HG03095 (cell line): ENCODE results near the gene EXT2.

Experiments used
- ATAC-seq: cut with Tn5 transposase; IDR thresholded peaks from one replicate; pipeline ENCODE4 v1.9.1; 2021; ENCODE audit warnings: moderate library complexity; ENCODE audit not compliant: unreplicated experiment

EXT2 gene

DNA sequence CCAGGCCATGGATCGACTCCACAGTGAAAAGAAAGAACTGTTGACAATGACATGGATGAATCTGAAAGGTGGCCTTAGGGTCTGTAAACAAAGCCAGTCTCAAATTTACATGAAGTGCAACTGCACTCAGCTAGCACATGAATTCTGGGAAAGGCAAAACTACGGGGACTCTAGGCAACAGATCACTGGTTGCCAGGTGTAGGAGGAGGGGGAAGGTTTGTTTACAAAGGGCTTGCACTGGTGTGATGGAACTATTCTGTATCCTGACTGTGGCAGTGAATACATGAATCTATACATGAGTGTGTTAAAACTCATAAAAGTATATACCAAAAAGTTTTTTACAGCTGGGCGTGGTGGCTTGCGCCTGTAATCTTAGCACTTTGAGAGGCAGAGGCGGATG lies 187.1 kb downstream of the EXT2 start:
- ATAC-seq: no peak

DNA sequence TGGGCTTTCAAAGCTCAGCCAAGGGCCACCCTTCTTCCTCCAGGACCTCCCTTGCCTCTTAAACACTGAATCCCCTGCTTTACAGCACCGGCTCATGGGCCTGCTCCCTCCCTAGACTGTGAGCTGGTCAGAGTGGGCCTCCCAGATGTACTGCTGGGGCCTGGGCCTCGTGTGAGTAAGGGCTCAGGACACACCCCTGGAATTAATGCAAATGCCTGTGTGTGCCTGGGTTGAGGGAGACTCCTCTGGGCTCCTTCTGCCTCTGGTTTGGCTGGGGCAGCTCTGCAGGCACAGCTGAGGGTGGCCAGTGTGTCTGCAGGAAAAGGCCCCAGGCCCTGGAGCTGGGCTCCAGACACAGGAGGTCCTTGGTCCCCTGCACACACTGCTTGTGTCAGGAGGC lies 190.3 kb downstream of the EXT2 start:
- ATAC-seq: no peak

DNA sequence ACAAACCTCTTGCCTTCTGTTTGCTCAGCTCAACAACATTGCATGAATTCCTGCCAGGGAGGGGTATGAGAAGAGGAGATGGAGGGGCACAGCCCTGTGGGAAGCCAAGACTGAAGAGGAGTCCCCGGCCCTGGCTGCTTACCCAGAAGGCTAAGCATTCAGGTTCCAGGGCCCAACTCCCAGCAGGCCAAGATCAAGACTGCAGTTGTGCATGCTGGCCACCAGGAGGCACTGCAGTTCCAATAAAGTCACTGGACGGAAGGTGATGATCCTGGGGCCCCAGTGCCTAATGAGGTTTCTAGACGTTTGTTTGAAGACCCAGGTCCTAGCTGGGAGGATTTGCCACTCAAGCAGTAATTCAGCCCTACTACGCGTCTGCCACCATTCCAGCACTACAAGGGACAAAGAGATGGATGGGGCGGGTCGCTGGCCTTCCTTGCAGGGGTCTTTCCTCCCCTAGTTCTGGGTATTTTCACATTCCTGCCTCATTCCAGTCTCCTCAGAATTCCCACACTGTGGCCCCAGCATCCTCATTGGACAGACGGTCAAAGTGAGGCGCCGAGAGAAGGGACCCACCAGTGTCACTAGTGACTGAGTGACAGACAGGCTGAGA lies 190.9 kb downstream of the EXT2 start:
- no peak for ATAC-seq

DNA sequence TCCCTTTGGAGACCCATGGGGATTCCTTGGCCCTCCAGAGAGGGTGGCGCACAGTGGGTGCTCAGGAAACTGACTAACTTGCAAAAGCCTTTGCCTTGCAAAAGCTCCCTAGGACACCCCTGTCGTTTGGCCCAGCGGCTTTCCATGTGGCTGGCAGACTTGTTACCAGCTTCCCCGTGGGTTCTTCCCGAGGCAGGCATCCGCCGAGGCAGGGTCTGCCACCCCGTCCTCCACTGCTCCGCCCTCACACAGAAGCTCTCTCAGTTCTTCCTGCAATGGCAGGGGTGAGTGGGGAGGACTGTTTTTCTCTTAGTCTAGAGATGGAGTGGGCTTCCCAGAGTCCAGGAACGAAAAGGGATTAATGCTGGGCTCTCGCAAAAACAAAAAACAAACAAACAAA lies 191.4 kb downstream of the EXT2 start:
- no peak for ATAC-seq

DNA sequence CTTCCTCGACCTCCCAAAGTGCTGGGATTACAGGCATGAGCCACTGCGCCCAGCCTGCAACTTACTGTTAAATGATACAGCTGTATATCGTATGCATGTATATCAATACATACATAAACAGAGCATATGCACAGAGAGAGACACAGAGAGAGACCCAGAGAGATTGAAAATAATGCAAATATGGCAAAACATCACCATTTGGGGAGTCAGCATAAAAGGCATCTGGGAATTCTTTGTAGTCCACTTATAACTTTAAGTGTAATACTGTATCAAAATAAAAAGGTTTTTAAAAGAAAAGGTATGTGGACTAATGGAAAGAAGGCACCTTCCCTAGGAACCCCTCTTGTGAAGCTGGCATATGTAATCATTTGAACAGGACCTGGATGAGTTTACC lies 192.7 kb downstream of the EXT2 start:
- ATAC-seq: no peak

DNA sequence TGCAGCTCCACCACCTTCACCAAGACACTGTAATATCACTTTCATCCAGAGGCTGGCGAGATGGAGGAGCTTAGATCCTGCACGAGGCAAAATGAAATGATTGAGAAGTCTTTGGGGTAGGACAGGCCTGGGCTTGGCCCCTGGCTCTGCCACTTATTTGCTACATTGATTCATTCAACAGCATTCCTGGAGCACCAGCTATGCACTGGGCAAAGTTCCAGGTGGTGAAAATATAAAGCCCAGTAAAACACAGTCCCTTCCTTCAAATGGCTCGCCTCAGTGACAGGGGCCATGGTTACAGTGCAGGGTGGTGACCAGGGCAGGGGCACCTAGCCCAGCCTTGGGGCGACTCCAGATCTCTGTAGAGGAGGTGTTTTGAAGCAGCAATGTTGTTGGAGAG lies 194.7 kb downstream of the EXT2 start:
- no peak for ATAC-seq
